PC-9 (cell line): Measurements from ENCODE around the gene AOC3. TPM values are rescaled to one million over a fixed set of nuclear protein-coding genes. Genes with fewer than 3 reads are reported as not detected.
"Not testable (repeated sequence)": the region's sequence is repeated elsewhere in the genome, so short reads cannot be mapped to it uniquely, and the experiment has no call there.

Experiments
- BruUV-seq: library from RNA; stranded (reverse); fragments of 400-500 nt; replicated peaks from 2 replicates; lab custom pipeline; 2021; lab: Mats Ljungman, UMichigan
- CTCF ChIA-PET: fragments of 300-600 bp; sonication (Branson Sonifier 250); formaldehyde crosslinking; loops from one replicate; lab custom pipeline; 2022; ENCODE audit warnings: antibody characterized with exemption; lab: Charles Lee
- POLR2A ChIA-PET: fragments of 300-600 bp; sonication (Branson Sonifier 250); formaldehyde crosslinking; loops from one replicate; lab custom pipeline; 2022; ENCODE audit warnings: antibody characterized with exemption; ENCODE audit not compliant: unreplicated experiment; lab: Charles Lee
- DNase-seq, 2 experiments: peaks; one replicate each; pipeline versions ENCODE4 v3.0.0 to v3.0.0-alpha.2; 2015 to 2022; ENCODE audit warnings: mixed read lengths in 1 of 2
- H2AFZ ChIP-seq: fragments of 200-600 bp; sonication (generic); 2 replicates; pipeline ENCODE4 v1.8.1; 2017; ENCODE audit warnings: antibody characterized with exemption
- H3F3A ChIP-seq: fragments of 200-600 bp; sonication (generic); 2 replicates; pipeline ENCODE4 v1.8.1; 2017; ENCODE audit warnings: antibody characterized with exemption, mild to moderate bottlenecking, low read depth; ENCODE audit not compliant: insufficient read depth
- H3K27ac ChIP-seq: fragments of 200-600 bp; sonication (generic); 2 replicates; pipeline ENCODE4 v1.6.1; 2016; ENCODE audit warnings: mixed run types
- H3K27me3 ChIP-seq: fragments of 200-600 bp; sonication (generic); 2 replicates; pipeline ENCODE4 v1.6.1; 2016; ENCODE audit warnings: low read depth, mixed run types; ENCODE audit not compliant: insufficient read depth
- H3K36me3 ChIP-seq: fragments of 200-600 bp; sonication (generic); 2 replicates; pipeline ENCODE4 v1.6.1; 2016; ENCODE audit warnings: low read depth, mixed run types
- H3K4me1 ChIP-seq: fragments of 200-600 bp; sonication (generic); replicated peaks from 2 replicates; pipeline ENCODE4 v1.6.1; 2016; ENCODE audit warnings: mixed run types; ENCODE audit not compliant: insufficient read depth
- H3K4me2 ChIP-seq: fragments of 200-600 bp; sonication (generic); 2 replicates; pipeline ENCODE4 v1.6.1; 2017; ENCODE audit warnings: mixed run types
- H3K4me3 ChIP-seq: fragments of 200-600 bp; sonication (generic); 2 replicates; pipeline ENCODE4 v1.6.1; 2016; ENCODE audit warnings: mixed run types
- H3K79me2 ChIP-seq: fragments of 200-600 bp; sonication (generic); 2 replicates; pipeline ENCODE4 v1.6.1; 2017; ENCODE audit warnings: low read depth, mixed run types
- H3K9me2 ChIP-seq: fragments of 200-600 bp; sonication (generic); 2 replicates; pipeline ENCODE4 v1.8.1; 2017; ENCODE audit warnings: mild to moderate bottlenecking; ENCODE audit not compliant: insufficient read depth
- H3K9me3 ChIP-seq: fragments of 200-600 bp; sonication (generic); 2 replicates; pipeline ENCODE4 v1.8.1; 2016; ENCODE audit warnings: low read depth; ENCODE audit not compliant: insufficient read depth
- H4K20me1 ChIP-seq: fragments of 200-600 bp; sonication (generic); 2 replicates; pipeline ENCODE4 v1.8.1; 2017; ENCODE audit not compliant: insufficient read depth
- EZH2 ChIP-seq: fragments of 200-600 bp; sonication (generic); IDR thresholded peaks from 2 replicates; pipeline ENCODE4 v1.8.0; 2017; ENCODE audit warnings: antibody characterized with exemption, low read depth
- intact Hi-C: fragments of 100-400 bp; cut with micrococcal nuclease; formaldehyde crosslinking; loops from one replicate; pipeline ENCODE4 v1.10.0; 2022; ENCODE audit not compliant: unreplicated experiment
- total RNA-seq: library from RNA; stranded (reverse); gene quantifications from 2 replicates; pipeline ENCODE4 v1.2.3, GENCODE V29; 2021
- TF ChIP-seq, protein P1 (sequence below): fragments of 200-600 bp; sonication (generic); conservative IDR thresholded peaks from 2 replicates; pipeline ENCODE4 v1.6.1; 2017; ENCODE audit warnings: mixed run types, antibody characterized with exemption, mild to moderate bottlenecking, moderate library complexity

AOC3 gene
- total RNA-seq, 1 experiment from 2014 or later: 0.98 TPM

DNA sequence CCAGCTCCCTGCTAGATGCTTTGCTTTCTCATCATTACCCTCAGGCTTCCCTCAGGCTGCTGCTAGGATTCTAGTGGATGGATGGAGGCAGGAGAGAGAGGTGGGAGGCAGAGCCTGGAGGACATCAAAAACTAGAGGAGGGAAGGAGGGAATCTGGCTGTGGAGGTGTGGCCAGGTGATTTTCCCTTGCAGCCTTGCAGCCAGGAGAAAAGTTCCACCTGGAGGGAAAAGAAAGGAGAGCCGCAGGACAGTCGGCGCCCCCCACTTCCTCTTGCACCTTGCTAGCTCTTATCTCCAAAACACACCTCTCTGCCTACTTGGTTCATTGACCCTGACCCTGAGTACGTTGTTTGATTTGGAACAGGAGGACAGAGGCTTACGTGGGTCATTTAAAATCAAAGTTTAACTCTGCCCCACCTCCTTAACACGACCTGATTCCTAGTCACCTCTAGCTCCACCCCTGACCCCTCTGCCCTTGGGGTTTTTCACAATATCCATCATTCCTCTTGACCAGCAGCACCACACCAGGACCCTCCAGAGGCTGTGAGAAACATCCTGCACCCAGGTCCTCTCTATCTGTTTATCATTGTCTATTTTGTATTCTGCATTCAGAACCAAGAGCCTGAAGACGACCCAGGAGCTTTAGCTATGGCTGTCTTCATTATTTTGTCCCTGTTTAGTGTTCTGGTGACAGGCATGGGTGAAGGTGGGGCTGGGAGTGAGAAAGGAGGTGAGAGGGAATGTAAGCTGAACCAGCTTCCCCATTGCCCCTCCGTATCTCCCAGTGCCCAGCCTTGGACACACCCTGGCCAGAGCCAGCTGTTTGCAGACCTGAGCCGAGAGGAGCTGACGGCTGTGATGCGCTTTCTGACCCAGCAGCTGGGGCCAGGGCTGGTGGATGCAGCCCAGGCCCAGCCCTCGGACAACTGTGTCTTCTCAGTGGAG lies 15.9 kb downstream of the AOC3 start:
- Histone ChIP-seq H3K9me2 (no peaks in the 10 kb centered on the region), H3K9me3 (peaks cover 7% of the 10 kb centered on the region; the same call in 1 of the 2 replicates), H3K36me3 (no peaks in the 10 kb centered on the region), H2AFZ (no peak overlapping the region), H3K4me1 (no peaks in the 10 kb centered on the region; the same call in 1 of the 2 replicates), H3K4me2 (no peak overlapping the region), H4K20me1 (no peaks in the 10 kb centered on the region), H3K4me3 (no peak overlapping the region), H3K27me3 (no peaks in the 10 kb centered on the region; the same call in 1 of the 2 replicates), H3K79me2 (no peaks in the 10 kb centered on the region), H3K27ac (no peak overlapping the region), H3F3A (no peaks in the 10 kb centered on the region)
- no TSS peak for BruUV-seq
- CTCF ChIA-PET: no interaction called here
- no peak for DNase-seq
- intact Hi-C loops: no loop called here
- POLR2A ChIA-PET: no interaction called here
- no peak for TF ChIP-seq EZH2
- TF ChIP-seq, protein P1, sequence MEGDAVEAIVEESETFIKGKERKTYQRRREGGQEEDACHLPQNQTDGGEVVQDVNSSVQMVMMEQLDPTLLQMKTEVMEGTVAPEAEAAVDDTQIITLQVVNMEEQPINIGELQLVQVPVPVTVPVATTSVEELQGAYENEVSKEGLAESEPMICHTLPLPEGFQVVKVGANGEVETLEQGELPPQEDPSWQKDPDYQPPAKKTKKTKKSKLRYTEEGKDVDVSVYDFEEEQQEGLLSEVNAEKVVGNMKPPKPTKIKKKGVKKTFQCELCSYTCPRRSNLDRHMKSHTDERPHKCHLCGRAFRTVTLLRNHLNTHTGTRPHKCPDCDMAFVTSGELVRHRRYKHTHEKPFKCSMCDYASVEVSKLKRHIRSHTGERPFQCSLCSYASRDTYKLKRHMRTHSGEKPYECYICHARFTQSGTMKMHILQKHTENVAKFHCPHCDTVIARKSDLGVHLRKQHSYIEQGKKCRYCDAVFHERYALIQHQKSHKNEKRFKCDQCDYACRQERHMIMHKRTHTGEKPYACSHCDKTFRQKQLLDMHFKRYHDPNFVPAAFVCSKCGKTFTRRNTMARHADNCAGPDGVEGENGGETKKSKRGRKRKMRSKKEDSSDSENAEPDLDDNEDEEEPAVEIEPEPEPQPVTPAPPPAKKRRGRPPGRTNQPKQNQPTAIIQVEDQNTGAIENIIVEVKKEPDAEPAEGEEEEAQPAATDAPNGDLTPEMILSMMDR: no peak

DNA sequence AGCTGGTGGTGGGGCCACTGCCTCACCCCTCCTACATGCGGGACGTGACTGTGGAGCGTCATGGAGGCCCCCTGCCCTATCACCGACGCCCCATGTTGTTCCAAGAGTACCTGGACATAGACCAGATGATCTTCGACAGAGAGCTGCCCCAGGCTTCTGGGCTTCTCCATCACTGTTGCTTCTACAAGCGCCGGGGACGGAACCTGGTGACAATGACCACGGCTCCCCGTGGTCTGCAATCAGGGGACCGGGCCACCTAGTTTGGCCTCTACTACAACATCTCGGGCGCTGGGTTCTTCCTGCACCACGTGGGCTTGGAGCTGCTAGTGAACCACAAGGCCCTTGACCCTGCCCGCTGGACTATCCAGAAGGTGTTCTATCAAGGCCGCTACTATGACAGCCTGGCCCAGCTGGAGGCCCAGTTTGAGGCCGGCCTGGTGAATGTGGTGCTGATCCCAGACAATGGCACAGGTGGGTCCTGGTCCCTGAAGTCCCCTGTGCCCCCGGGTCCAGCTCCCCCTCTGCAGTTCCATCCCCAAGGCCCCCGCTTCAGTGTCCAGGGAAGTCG lies 16.8 kb downstream of the AOC3 start:
- H3K27ac ChIP-seq, H3F3A ChIP-seq, H3K4me1 ChIP-seq, H3K36me3 ChIP-seq, H4K20me1 ChIP-seq, H3K79me2 ChIP-seq, DNase-seq, H2AFZ ChIP-seq, H3K27me3 ChIP-seq, BruUV-seq, intact Hi-C loops, H3K9me2 ChIP-seq, H3K4me3 ChIP-seq, H3K9me3 ChIP-seq, H3K4me2 ChIP-seq, CTCF ChIA-PET: not testable (repeated sequence)
- POLR2A ChIA-PET: interaction anchor here (0.7 kb wide), 1 partner anchor 493 kb away, joined by 5 read pairs; no protein-coding TSS in a partner anchor

DNA sequence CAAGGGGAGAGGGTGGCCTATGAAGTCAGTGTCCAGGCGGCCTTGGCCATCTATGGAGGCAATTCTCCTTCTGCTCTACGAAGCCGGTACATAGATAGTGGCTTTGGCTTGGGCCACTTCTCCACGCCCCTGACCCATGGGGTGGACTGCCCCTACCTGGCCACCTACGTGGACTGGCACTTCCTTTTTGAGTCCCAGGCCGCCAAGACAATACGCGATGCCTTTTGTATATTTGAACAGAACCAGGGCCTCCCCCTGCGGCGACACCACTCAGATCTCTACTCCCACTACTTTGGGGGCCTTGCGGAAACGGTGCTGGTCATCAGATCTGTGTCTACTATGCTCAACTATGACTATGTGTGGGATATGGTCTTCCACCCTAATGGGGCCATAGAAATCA lies 17.3 kb downstream of the AOC3 start:
- H3K36me3 ChIP-seq: no peaks in the 10 kb centered on the region
- H3K27me3 ChIP-seq: peaks cover 9% of the 10 kb centered on the region
- H3K9me2 ChIP-seq: no peaks in the 10 kb centered on the region
- no peak for DNase-seq
- H3K9me3 ChIP-seq: peaks cover 7% of the 10 kb centered on the region; the same call in 1 of the 2 replicates
- no peaks in the 10 kb centered on the region for H3F3A ChIP-seq
- no peak overlapping the region for H3K4me3 ChIP-seq
- ChIA-PET POLR2A (interaction anchor here (0.7 kb wide), 1 partner anchor 492 kb away, joined by 5 read pairs; no protein-coding TSS in a partner anchor), CTCF (no interaction called here)
- no peaks in the 10 kb centered on the region for H3K79me2 ChIP-seq
- intact Hi-C loops: no loop called here
- H2AFZ ChIP-seq: no peak overlapping the region
- TF ChIP-seq EZH2: no peak
- TF ChIP-seq, protein P1: no peak
- BruUV-seq: no TSS peak
- H3K4me1 ChIP-seq: no peaks in the 10 kb centered on the region; the same call in 1 of the 2 replicates
- H3K4me2 ChIP-seq: no peak overlapping the region
- no peak overlapping the region for H3K27ac ChIP-seq
- H4K20me1 ChIP-seq: no peaks in the 10 kb centered on the region
